Cardiac septum (tissue), 1 donor: Measurements from ENCODE around the gene STX5. TPM values are rescaled to one million over a fixed set of nuclear protein-coding genes. Genes with fewer than 3 reads are reported as not detected.
"Not testable (repeated sequence)": the region's sequence is repeated elsewhere in the genome, so short reads cannot be mapped to it uniquely, and the experiment has no call there.

Experiments used
- DNase-seq: peaks from one replicate; pipeline ENCODE4 v3.0.0-alpha.2; 2020; ENCODE audit warnings: low spot score
- intact Hi-C: fragments of 100-400 bp; cut with DNase I; formaldehyde crosslinking; loops from one replicate; pipeline ENCODE4 v1.14.0; 2022
- total RNA-seq: library from RNA; stranded (reverse); fragmentation: NEBNext Ultra II Directional; extraction: Animal tissue kit (Norgen Biotek cat#: 25700); gene quantifications from one replicate; pipeline ENCODE4 v1.2.1, GENCODE V29; 2021
- donor health status: DM: no; HTN: no; CAD: no.

Gene STX5
- total RNA-seq, 1 donor from 2014 or later: 19.7 TPM

- intact Hi-C loops: loop anchor here (2.0 to 5.0 kb wide), 2 partner anchors 52 to 112 kb away; partner anchors contain the start of genes HNRNPUL2, TMEM179B and TTC9C
- peak; percentile 97 for DNase-seq
Observed at GRCh38 chr11:62839050-62839945, 7.4 kb upstream of the STX5 start, which contains the start of gene WDR74. Gene WDR74, minus strand, starts transcription at chr11:62839590. Its CDS starts 20 bp downstream, at chr11:62839570.

- intact Hi-C loops: loop anchor here (5.0 kb wide), 1 partner anchor 108 kb away; the partner anchor contains the start of genes HNRNPUL2 and TTC9C
Observed at GRCh38 chr11:62835336-62835735, 3.5 kb upstream of the STX5 start.

GRCh38 chr11:62832336-62833234, 734 bp upstream of the STX5 start, which contains the start of gene TEX54:
Gene TEX54, minus strand, starts transcription at chr11:62832841.
- intact Hi-C loops: no loop called here
- no peak for DNase-seq

More at GRCh38 chr11:62835336-62835735, 3.5 kb upstream of the STX5 start:
- DNase-seq: no peak

- intact Hi-C loops: no loop called here
- no peak for DNase-seq
Observed at GRCh38 chr11:62830904-62831519, 839 bp downstream of the STX5 start.

- intact Hi-C loops, DNase-seq: not testable (repeated sequence)
Observed at GRCh38 chr11:62828130-62828529, 3.7 kb downstream of the STX5 start.

GRCh38 chr11:62823677-62824076, 8.2 kb downstream of the STX5 start:
- DNase-seq: no peak
- intact Hi-C loops: no loop called here

GRCh38 chr11:62817129-62817528, 14.7 kb downstream of the STX5 start:
- intact Hi-C loops: no loop called here

GRCh38 chr11:62816557-62816956, 15.3 kb downstream of the STX5 start:
- intact Hi-C loops: no loop called here
- no peak for DNase-seq

More at GRCh38 chr11:62817129-62817528, 14.7 kb downstream of the STX5 start:
- no peak for DNase-seq

- intact Hi-C loops: no loop called here
- no peak for DNase-seq
Observed at GRCh38 chr11:62811659-62812058, 20.2 kb downstream of the STX5 start.

GRCh38 chr11:62810748-62811147, 21.1 kb downstream of the STX5 start:
- intact Hi-C loops: no loop called here
- DNase-seq: no peak

GRCh38 chr11:62806611-62807121, 25.2 kb downstream of the STX5 start:
- intact Hi-C loops: no loop called here

GRCh38 chr11:62805961-62806441, 25.9 kb downstream of the STX5 start:
- intact Hi-C loops: loop anchor here (1.0 to 2.0 kb wide), 2 partner anchors 14 to 19 kb away; partner anchors contain the start of genes TMEM179B and TMEM223
- DNase-seq: no peak

More at GRCh38 chr11:62806611-62807121, 25.2 kb downstream of the STX5 start:
- DNase-seq: no peak

- DNase-seq: peak; percentile 98
- intact Hi-C loops: loop anchor here (1.0 to 2.0 kb wide), 2 partner anchors 13 to 18 kb away; partner anchors contain the start of genes TMEM179B and TMEM223
Observed at GRCh38 chr11:62805076-62805892, 26.6 kb downstream of the STX5 start, which contains the start of gene NXF1. Gene NXF1, minus strand, starts transcription at chr11:62805440. Its CDS starts 84 bp downstream, at chr11:62805356.

- intact Hi-C loops: loop anchor here (1.0 to 2.0 kb wide), 2 partner anchors 12 to 18 kb away; partner anchors contain the start of genes TMEM179B and TMEM223
- no peak for DNase-seq
Observed at GRCh38 chr11:62804310-62805075, 27.4 kb downstream of the STX5 start.

GRCh38 chr11:62801071-62801470, 30.8 kb downstream of the STX5 start:
- DNase-seq: no peak
- intact Hi-C loops: no loop called here

GRCh38 chr11:62799486-62799885, 32.4 kb downstream of the STX5 start:
- DNase-seq: no peak
- intact Hi-C loops: no loop called here

GRCh38 chr11:62796281-62796680, 35.6 kb downstream of the STX5 start:
- no peak for DNase-seq
- intact Hi-C loops: no loop called here
